Measurements from ENCODE around the gene GTF2H2. TPM values are rescaled to one million over a fixed set of nuclear protein-coding genes. Genes with fewer than 3 reads are reported as not detected.

GTF2H2 gene
- total and polyA plus RNA-seq, 9 of the 15 experiments (the other 6 are each of a cell fraction or from before 2014, with no cell fraction given) = 46.9 to 171 (median 91.9) TPM

- H3K4me2 ChIP-seq (ENCODE audit: insufficient read depth, low read length) = no peak overlapping the region
- peaks cover 23 to 30% of the 10 kb centered on the region in 2 experiments for H3K27me3 ChIP-seq (ENCODE audit: control insufficient read depth in 2 of 2, insufficient read depth in 2 of 2, low read length in 2 of 2)
- in situ Hi-C loops (cut with MboI) (loop anchor here (5.0 to 25.0 kb wide), 7 partner anchors 101 to 1406 kb away; no protein-coding TSS in a partner anchor), intact Hi-C loops (cut with micrococcal nuclease) (no loop called here)
- FAIRE-seq (no peak), DNase-seq (ENCODE audit: extremely low read depth in 1 of 4, low spot score in 3 of 4) (peak; percentile 10 to 43 (median 28)), ATAC-seq (peak; percentile 83)
- no peaks in the 10 kb centered on the region for H3K79me2 ChIP-seq (ENCODE audit: control insufficient read depth, insufficient read depth, low read length)
- H3K9me1 ChIP-seq (ENCODE audit: control insufficient read depth, insufficient read depth, low read length) = no peaks in the 10 kb centered on the region
- CTCF ChIA-PET (ENCODE audit: low intra/inter-chr PET ratio) = no interaction called here
- no peak overlapping the region for H3K4me3 ChIP-seq
- WGBS (ENCODE audit: insufficient coverage, low coverage, missing lambda C conversion rate) = 5% methylated on average over 6 of the region's 12 CpGs
- no peak overlapping the region for H3K9ac ChIP-seq (ENCODE audit: insufficient read depth in 1 of 2, low read depth in 2 of 2, low read length in 2 of 2)
- no peak overlapping the region for H3K27ac ChIP-seq (ENCODE audit: extremely low read depth, low read depth, low read length)
- no peaks in the 10 kb centered on the region for H4K20me1 ChIP-seq (replicated peaks; ENCODE audit: control insufficient read depth, insufficient read depth, low read length)
- POLR2A ChIA-PET = no interaction called here
- no peak overlapping the region for H2AFZ ChIP-seq (ENCODE audit: low read depth, low read length)
- no peaks in the 10 kb centered on the region for H3K36me3 ChIP-seq (ENCODE audit: control insufficient read depth, insufficient read depth, low read length)
- no peaks in the 10 kb centered on the region; a peak in 1 of 5 replicates for H3K4me1 ChIP-seq (replicated peaks in 1 of 2; ENCODE audit: control insufficient read depth in 2 of 2, insufficient read depth in 2 of 2, low read length in 2 of 2)
- no TSS peak for BruUV-seq (replicated peaks)
- H3K9me3 ChIP-seq (replicated peaks; ENCODE audit: control insufficient read depth, insufficient read depth, low read depth, low read length) = no peaks in the 10 kb centered on the region
- no peak for TF ChIP-seq CEBPG (CRISPR knock-in tag; IDR thresholded peaks at IDR 0.05)
- TF ChIP-seq CEBPG (tag; conservative IDR thresholded peaks at IDR 0.05 in 1 of 2, IDR thresholded peaks at IDR 0.05 in 1 of 2) = no peak
- TF ChIP-seq ZNF77 (CRISPR knock-in tag; IDR thresholded peaks at IDR 0.05) = no peak
- TF ChIP-seq ETS2 (tag; IDR thresholded peaks at IDR 0.05; ENCODE audit: borderline replicate concordance, poor library complexity, severe bottlenecking) = no peak
- TF ChIP-seq COPS2 (conservative IDR thresholded peaks at IDR 0.05) = no peak
- TF ChIP-seq NR4A1 (CRISPR knock-in tag; IDR thresholded peaks at IDR 0.05) = no peak
- TF ChIP-seq NR4A1 (tag; IDR thresholded peaks at IDR 0.05) = no peak
- TF ChIP-seq HSF4 (CRISPR knock-in tag; IDR thresholded peaks at IDR 0.05; ENCODE audit: borderline replicate concordance) = no peak
- no peak for TF ChIP-seq HLTF (IDR thresholded peaks at IDR 0.05)
- peak; percentile 22 to 39 (median 39); a peak in 4 of 6 replicates for TF ChIP-seq CTCF (IDR thresholded peaks at IDR 0.05 in 2 of 3, conservative IDR thresholded peaks at IDR 0.05 in 1 of 3; ENCODE audit: insufficient read depth in 2 of 3, low read depth in 1 of 3, low read length in 3 of 3)
- no peak for TF ChIP-seq TFAM (CRISPR knock-in tag; conservative IDR thresholded peaks at IDR 0.05)
- peak in 1 of 2 experiments; percentile 57; a peak in 2 of 4 replicates for TF ChIP-seq RAD21 (CRISPR knock-in tag; conservative IDR thresholded peaks at IDR 0.05 in 1 of 2, IDR thresholded peaks at IDR 0.05 in 1 of 2)
- no peak for TF ChIP-seq SP2 (IDR thresholded peaks at IDR 0.05; ENCODE audit: extremely low read depth, low read depth, low read length, poor library complexity, severe bottlenecking)
- TF ChIP-seq ARID1B (IDR thresholded peaks at IDR 0.05) = no peak
- TF ChIP-seq ARID2 (IDR thresholded peaks at IDR 0.05) = no peak
Measured at GRCh38 chr5:71013575-71013974, 53.9 kb downstream of the GTF2H2 start.
